GM12873 (cell line): ENCODE data around the gene EPRS1.

ENCODE experiments used
- TF ChIP-seq, protein P1 (sequence below): IDR thresholded peaks from 2 replicates; pipeline ENCODE4 v1.5.1; 2012; ENCODE audit warnings: low read depth, mild to moderate bottlenecking, moderate library complexity, low read length, control low read depth; ENCODE audit not compliant: insufficient read depth; ENCODE audit errors: missing control alignments

EPRS1 gene

DNA sequence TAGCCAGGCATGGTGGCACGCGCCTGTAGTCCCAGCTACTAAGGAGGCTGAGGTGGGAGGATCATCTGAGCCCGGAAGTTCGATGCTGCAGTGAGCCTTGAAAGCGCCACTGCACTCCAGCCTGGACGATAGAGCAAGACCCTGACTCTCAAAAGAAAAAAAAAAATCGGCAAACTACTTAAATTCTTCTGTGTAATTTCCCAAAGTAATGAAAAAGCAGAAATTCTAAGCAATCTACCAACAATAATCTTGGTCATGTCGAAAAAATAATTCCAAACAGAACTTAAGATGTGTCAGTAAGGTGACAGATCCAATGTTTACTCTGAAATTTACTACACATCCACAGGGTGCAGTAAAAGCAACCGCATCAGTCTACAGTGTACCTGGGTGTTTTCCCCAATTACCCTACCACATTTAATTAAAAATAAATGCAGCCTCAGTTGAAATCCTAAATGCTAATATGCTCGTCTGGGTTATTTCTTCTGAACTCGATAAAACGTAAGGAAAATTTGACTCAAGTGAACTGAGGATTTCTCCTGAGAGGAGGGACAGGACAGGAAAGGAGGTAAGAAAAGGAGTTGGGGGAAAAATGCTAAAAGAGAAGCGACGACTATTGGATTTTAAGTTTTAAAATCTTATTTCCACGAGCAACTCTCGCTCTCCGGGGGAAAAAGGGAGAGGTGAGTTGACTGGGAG is 801 bp downstream of the EPRS1 start:
- TF ChIP-seq, protein P1, sequence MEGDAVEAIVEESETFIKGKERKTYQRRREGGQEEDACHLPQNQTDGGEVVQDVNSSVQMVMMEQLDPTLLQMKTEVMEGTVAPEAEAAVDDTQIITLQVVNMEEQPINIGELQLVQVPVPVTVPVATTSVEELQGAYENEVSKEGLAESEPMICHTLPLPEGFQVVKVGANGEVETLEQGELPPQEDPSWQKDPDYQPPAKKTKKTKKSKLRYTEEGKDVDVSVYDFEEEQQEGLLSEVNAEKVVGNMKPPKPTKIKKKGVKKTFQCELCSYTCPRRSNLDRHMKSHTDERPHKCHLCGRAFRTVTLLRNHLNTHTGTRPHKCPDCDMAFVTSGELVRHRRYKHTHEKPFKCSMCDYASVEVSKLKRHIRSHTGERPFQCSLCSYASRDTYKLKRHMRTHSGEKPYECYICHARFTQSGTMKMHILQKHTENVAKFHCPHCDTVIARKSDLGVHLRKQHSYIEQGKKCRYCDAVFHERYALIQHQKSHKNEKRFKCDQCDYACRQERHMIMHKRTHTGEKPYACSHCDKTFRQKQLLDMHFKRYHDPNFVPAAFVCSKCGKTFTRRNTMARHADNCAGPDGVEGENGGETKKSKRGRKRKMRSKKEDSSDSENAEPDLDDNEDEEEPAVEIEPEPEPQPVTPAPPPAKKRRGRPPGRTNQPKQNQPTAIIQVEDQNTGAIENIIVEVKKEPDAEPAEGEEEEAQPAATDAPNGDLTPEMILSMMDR, result no peak

DNA sequence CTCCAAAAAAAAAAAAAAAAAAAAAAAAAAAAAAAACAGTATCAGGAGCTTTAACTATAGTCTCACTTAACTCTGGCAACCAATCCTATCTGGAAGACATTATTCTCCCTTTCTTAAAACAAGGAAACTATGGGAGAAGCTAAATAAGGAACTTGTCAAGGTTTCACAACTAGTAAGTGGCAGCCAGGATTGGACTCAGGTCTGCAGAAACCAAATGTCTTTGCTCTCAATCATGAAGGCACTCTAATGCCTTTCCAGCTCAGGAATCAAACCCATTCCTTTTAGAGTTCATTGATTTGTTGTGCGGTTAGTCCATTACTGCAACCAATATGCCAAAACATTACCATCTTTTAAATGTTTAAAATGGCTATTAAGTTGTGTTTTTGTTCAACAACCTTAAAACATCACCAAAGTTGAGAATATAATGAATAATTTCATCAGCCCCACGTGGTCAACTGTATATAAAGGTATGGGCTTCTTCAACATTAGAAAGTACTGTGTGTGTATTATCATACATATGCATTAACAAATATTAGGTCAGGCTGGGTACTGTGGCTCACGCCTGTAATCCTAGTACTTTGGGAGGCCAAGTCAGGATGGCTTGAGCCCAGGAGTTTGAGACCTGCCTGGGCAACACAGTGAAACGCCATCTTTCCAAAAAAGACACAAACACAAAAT is 1.5 kb downstream of the EPRS1 start:
- TF ChIP-seq, protein P1, result no peak

DNA sequence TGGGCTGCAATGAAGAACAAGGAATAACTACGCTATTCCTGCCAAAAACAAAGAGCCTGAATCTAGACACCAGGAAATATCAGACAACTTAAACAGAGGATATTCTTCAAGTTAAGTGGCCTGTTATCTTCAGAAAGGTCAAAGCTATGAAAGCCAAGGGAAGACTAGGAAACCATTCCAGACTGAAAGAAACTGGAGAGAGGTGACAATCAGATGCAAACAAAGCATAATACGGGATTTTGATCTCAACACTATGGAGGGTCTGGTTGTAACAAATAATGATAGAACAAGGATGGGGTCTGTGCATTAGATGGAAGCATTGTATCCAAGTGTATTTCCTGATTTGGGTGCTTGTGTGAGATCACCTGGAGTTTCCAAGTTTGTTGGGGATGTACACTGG is 2.7 kb downstream of the EPRS1 start:
- TF ChIP-seq, protein P1, result no peak

- TF ChIP-seq, protein P1, result no peak
These were observed 6.2 kb downstream of the EPRS1 start for GRCh38 chr1:220040028-220040596.

- TF ChIP-seq, protein P1, result no peak
These were observed 7.7 kb downstream of the EPRS1 start for GRCh38 chr1:220038640-220039039.

- TF ChIP-seq, protein P1, result no peak
These were observed 13.4 kb downstream of the EPRS1 start for GRCh38 chr1:220032911-220033310.

DNA sequence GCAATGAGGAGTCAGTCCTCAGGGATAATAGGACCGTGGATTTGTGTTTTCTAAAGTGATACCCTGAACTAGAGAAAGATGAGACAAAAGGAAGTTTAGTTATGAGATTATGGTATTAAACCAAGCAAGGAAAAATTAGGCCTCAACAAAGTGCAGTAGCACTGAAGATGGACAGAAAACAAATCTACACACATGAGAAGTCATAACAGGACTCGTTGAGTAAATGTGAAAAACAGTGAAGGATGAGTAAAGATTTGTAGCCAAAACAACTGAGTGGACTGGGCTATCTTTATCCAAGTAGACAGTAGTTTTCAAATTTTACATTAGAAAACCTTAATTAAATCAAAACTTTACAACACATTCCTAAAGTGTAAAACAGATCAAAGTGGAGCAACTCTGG is 15.0 kb downstream of the EPRS1 start:
- TF ChIP-seq, protein P1, result no peak
